ENCODE data around the gene NUDT22.

GRCh38 chr11:64264371-64264852 lies 38.3 kb downstream of the NUDT22 start:
- no peak for TF ChIP-seq POLR2A (IDR thresholded peaks at IDR 0.05; ENCODE audit: low read depth, low read length)
- TF ChIP-seq POLR2AphosphoS5 (IDR thresholded peaks at IDR 0.05; ENCODE audit: low read depth, low read length) = no peak
- TF ChIP-seq SPI1 (IDR thresholded peaks at IDR 0.05; ENCODE audit: low read depth, low read length) = no peak
